PC-3 (cell line): Measurements from ENCODE around the gene NUDCD2. TPM values are rescaled to one million over a fixed set of nuclear protein-coding genes. Genes with fewer than 3 reads are reported as not detected.

Source experiments
- ATAC-seq: fragments of 200-7000 bp; cut with Tn5 transposase; 2 replicates; pipeline ENCODE4 v1.9.1; 2020; ENCODE audit warnings: mild to moderate bottlenecking, moderate library complexity
- BruUV-seq: library from RNA; stranded (reverse); fragments of 400-500 nt; replicated peaks from 2 replicates; lab custom pipeline; 2021; lab: Mats Ljungman, UMichigan
- CTCF ChIA-PET: fragments of 300-600 bp; sonication (Branson Sonifier 250); formaldehyde crosslinking; loops from one replicate; lab custom pipeline; 2022; ENCODE audit warnings: antibody characterized with exemption; lab: Charles Lee
- POLR2A ChIA-PET: fragments of 300-600 bp; sonication (Branson Sonifier 250); formaldehyde crosslinking; loops from one replicate; lab custom pipeline; 2022; ENCODE audit warnings: antibody characterized with exemption; ENCODE audit not compliant: unreplicated experiment; lab: Charles Lee
- DNase-seq: peaks from one replicate; pipeline ENCODE4 v3.0.0-alpha.2; 2015
- H2AFZ ChIP-seq: fragments of 300-600 bp; sonication (generic); 2 replicates; pipeline ENCODE4 v1.6.0; 2016; ENCODE audit warnings: antibody characterized with exemption, low read length
- H3F3A ChIP-seq: fragments of 300-600 bp; sonication (generic); one replicate; pipeline ENCODE4 v1.6.0; 2017; ENCODE audit warnings: antibody characterized with exemption, low read length, control low read depth, mild to moderate bottlenecking; ENCODE audit not compliant: unreplicated experiment
- H3K27ac ChIP-seq: fragments of 300-600 bp; sonication (generic); 2 replicates; pipeline ENCODE4 v1.5.1; 2016; ENCODE audit warnings: mild to moderate bottlenecking, low read length
- H3K27me3 ChIP-seq: fragments of 300-600 bp; sonication (generic); 2 replicates; pipeline ENCODE4 v1.6.1; 2016; ENCODE audit warnings: low read length, mixed read lengths
- H3K36me3 ChIP-seq: fragments of 300-600 bp; sonication (generic); 2 replicates; pipeline ENCODE4 v1.6.1; 2016; ENCODE audit warnings: low read depth, mixed run types, low read length, mixed read lengths
- H3K4me1 ChIP-seq: fragments of 300-600 bp; sonication (generic); 2 replicates; pipeline ENCODE4 v1.5.1; 2016; ENCODE audit warnings: low read length; ENCODE audit not compliant: insufficient read depth
- H3K4me2 ChIP-seq: fragments of 300-600 bp; sonication (generic); 2 replicates; pipeline ENCODE4 v1.6.0; 2016; ENCODE audit warnings: low read length
- H3K4me3 ChIP-seq: fragments of 300-600 bp; sonication (generic); 2 replicates; pipeline ENCODE4 v1.5.1; 2016; ENCODE audit warnings: mild to moderate bottlenecking, low read length, mixed read lengths
- H3K79me2 ChIP-seq: fragments of 300-600 bp; sonication (generic); 2 replicates; pipeline ENCODE4 v1.6.1; 2017; ENCODE audit warnings: low read length, mixed read lengths
- H3K9ac ChIP-seq: fragments of 300-600 bp; sonication (generic); 2 replicates; pipeline ENCODE4 v1.6.0; 2016; ENCODE audit warnings: mild to moderate bottlenecking, low read length
- H3K9me2 ChIP-seq: fragments of 300-600 bp; sonication (generic); replicated peaks from 2 replicates; pipeline ENCODE4 v1.6.1; 2016; ENCODE audit warnings: mixed run types, low read length, mixed read lengths
- H3K9me3 ChIP-seq: fragments of 300-600 bp; sonication (generic); 2 replicates; pipeline ENCODE4 v1.6.1; 2016; ENCODE audit warnings: low read length, mixed read lengths
- H4K20me1 ChIP-seq: fragments of 300-600 bp; sonication (generic); 2 replicates; pipeline ENCODE4 v1.6.1; 2016; ENCODE audit warnings: low read length, mixed read lengths
- EZH2 ChIP-seq: fragments of 300-600 bp; sonication (generic); IDR thresholded peaks from one replicate; pipeline ENCODE4 v1.6.1; 2017; ENCODE audit warnings: antibody characterized with exemption, mild to moderate bottlenecking, low read length; ENCODE audit not compliant: unreplicated experiment
- EZH2phosphoT487 ChIP-seq: fragments of 300-600 bp; sonication (generic); IDR thresholded peaks from 2 replicates; pipeline ENCODE4 v1.6.1; 2018; ENCODE audit warnings: mild to moderate bottlenecking, antibody characterized with exemption, low read length, borderline replicate concordance
- intact Hi-C: fragments of 100-400 bp; cut with micrococcal nuclease; formaldehyde crosslinking; loops from 2 replicates; pipeline ENCODE4 v1.9.0; 2023
- total RNA-seq: library from RNA; depleted of rRNA; stranded (reverse); fragments of >200 nt; gene quantifications from 2 replicates; pipeline ENCODE4 v1.2.3, GENCODE V29; 2014
- TF ChIP-seq, protein P1 (sequence below): fragments of 300-600 bp; sonication (generic); conservative IDR thresholded peaks from 2 replicates; pipeline ENCODE4 v1.5.1; 2017; ENCODE audit warnings: antibody characterized with exemption, low read depth, mild to moderate bottlenecking, low read length

Gene NUDCD2
- total RNA-seq, 1 experiment from 2014 or later = 31.2 TPM

DNA sequence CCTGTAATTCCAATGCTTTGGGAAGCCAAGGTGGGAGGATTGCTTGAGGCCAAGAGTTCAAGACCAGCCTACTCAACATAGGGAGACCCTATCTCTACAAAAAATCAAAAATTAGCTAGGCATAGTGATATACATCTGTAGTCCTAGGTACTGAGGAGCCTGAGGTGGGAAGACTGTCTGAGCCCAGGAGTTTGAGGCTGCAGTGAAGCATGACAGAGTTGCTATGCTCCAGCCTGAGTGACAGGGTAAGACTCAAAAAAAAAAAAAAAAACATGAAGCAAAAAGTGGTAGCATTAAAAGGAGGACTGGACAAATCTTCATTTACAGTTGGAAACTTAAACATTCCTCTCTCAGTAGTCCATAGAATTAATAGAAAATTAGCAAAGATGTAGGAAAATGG is 12.7 kb downstream of the NUDCD2 start:
- H3K4me3 ChIP-seq = no peak overlapping the region
- no peak for ATAC-seq
- H3K9me2 ChIP-seq = no peaks in the 10 kb centered on the region
- H3K4me2 ChIP-seq = no peak overlapping the region
- TF ChIP-seq EZH2 (no peak), EZH2phosphoT487 (no peak)
- TF ChIP-seq, protein P1, sequence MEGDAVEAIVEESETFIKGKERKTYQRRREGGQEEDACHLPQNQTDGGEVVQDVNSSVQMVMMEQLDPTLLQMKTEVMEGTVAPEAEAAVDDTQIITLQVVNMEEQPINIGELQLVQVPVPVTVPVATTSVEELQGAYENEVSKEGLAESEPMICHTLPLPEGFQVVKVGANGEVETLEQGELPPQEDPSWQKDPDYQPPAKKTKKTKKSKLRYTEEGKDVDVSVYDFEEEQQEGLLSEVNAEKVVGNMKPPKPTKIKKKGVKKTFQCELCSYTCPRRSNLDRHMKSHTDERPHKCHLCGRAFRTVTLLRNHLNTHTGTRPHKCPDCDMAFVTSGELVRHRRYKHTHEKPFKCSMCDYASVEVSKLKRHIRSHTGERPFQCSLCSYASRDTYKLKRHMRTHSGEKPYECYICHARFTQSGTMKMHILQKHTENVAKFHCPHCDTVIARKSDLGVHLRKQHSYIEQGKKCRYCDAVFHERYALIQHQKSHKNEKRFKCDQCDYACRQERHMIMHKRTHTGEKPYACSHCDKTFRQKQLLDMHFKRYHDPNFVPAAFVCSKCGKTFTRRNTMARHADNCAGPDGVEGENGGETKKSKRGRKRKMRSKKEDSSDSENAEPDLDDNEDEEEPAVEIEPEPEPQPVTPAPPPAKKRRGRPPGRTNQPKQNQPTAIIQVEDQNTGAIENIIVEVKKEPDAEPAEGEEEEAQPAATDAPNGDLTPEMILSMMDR = no peak
- BruUV-seq = no TSS peak
- no peaks in the 10 kb centered on the region for H3K79me2 ChIP-seq
- no peak overlapping the region for H3K27ac ChIP-seq
- intact Hi-C loops = no loop called here
- peaks cover 56% of the 10 kb centered on the region for H3K36me3 ChIP-seq
- no peak overlapping the region for H2AFZ ChIP-seq
- H3K9me3 ChIP-seq = no peaks in the 10 kb centered on the region
- no peaks in the 10 kb centered on the region for H3F3A ChIP-seq
- CTCF ChIA-PET = no interaction called here
- POLR2A ChIA-PET = no interaction called here
- no peaks in the 10 kb centered on the region for H3K27me3 ChIP-seq
- DNase-seq = no peak
- H3K4me1 ChIP-seq = no peaks in the 10 kb centered on the region
- H4K20me1 ChIP-seq = no peaks in the 10 kb centered on the region
- H3K9ac ChIP-seq = no peak overlapping the region

DNA sequence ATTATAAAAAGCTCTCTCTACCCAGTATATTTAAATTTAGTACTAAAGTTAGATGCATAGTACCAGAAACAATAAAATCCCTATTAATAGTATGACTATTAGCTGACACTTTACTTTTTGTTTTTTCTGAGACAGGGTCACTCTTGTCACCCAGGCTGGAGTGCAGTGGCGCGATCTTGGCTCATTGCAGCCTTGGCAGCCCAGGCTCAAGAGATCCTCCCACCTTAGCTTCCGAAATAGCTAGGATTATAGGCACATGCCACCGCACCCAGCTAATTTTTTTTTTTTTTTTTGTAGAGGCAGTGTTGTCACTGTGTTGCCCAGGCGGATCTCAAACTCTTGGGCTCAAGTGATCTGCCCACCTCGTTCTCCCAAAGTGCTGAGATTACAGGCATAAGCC is 14.6 kb downstream of the NUDCD2 start:
- CTCF ChIA-PET = no interaction called here
- H3K79me2 ChIP-seq = peaks cover 10% of the 10 kb centered on the region
- peaks cover 71% of the 10 kb centered on the region for H3K36me3 ChIP-seq
- no peaks in the 10 kb centered on the region for H3F3A ChIP-seq
- no peak for DNase-seq
- no peak overlapping the region for H3K27ac ChIP-seq
- H4K20me1 ChIP-seq = 0 out of 2 replicates have a peak, but pooled peaks cover under 1% of the 10 kb centered on the region
- TF ChIP-seq, protein P1 = no peak
- TF ChIP-seq EZH2 = no peak
- no peak for TF ChIP-seq EZH2phosphoT487
- POLR2A ChIA-PET = no interaction called here
- H3K4me2 ChIP-seq = no peak overlapping the region
- no peak overlapping the region for H3K4me3 ChIP-seq
- H3K27me3 ChIP-seq = no peaks in the 10 kb centered on the region
- no peak for ATAC-seq
- peaks cover under 1% of the 10 kb centered on the region; the same call in 1 of the 2 replicates for H3K4me1 ChIP-seq
- no peak overlapping the region for H3K9ac ChIP-seq
- no peaks in the 10 kb centered on the region for H3K9me3 ChIP-seq
- no TSS peak for BruUV-seq
- intact Hi-C loops = no loop called here
- H2AFZ ChIP-seq = no peak overlapping the region
- H3K9me2 ChIP-seq = no peaks in the 10 kb centered on the region

DNA sequence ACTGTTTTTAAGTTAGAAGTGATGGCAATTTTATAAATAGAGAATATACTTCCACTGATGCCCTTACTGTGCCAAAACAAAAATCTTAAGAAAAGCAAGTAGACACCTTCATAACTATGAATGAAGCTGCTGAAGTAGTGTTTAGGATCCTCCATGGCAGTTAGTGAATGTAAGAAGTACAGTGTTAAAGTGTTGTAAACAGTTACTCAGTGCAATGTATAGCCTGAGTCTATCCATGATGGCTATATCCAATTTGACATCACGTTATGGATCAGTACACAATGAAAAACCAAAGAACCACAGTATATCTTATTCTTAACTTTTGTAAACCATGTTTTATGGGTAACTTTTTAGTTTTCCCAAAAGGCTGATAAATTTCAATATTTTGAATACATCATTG is 15.4 kb downstream of the NUDCD2 start:
- Histone ChIP-seq H3K27me3 (no peaks in the 10 kb centered on the region), H3K4me3 (no peak overlapping the region), H3K9me2 (no peaks in the 10 kb centered on the region), H3K4me1 (peaks cover 9% of the 10 kb centered on the region), H3F3A (no peaks in the 10 kb centered on the region), H3K27ac (no peak overlapping the region), H3K4me2 (no peak overlapping the region), H3K9me3 (no peaks in the 10 kb centered on the region), H3K79me2 (peaks cover 19% of the 10 kb centered on the region), H3K9ac (no peak overlapping the region), H2AFZ (no peak overlapping the region), H4K20me1 (0 out of 2 replicates have a peak, but pooled peaks cover 9% of the 10 kb centered on the region), H3K36me3 (peaks cover 76% of the 10 kb centered on the region)
- ChIA-PET CTCF (no interaction called here), POLR2A (no interaction called here)
- ATAC-seq (no peak), DNase-seq (no peak)
- intact Hi-C loops = no loop called here
- BruUV-seq = no TSS peak
- TF ChIP-seq EZH2 (no peak), EZH2phosphoT487 (no peak)
- TF ChIP-seq, protein P1 = no peak
